ENCODE measurements around the gene S1PR1.
"Not testable (repeated sequence)": the region's sequence is repeated elsewhere in the genome, so short reads cannot be mapped to it uniquely, and the experiment has no call there.

S1PR1 gene

DNA sequence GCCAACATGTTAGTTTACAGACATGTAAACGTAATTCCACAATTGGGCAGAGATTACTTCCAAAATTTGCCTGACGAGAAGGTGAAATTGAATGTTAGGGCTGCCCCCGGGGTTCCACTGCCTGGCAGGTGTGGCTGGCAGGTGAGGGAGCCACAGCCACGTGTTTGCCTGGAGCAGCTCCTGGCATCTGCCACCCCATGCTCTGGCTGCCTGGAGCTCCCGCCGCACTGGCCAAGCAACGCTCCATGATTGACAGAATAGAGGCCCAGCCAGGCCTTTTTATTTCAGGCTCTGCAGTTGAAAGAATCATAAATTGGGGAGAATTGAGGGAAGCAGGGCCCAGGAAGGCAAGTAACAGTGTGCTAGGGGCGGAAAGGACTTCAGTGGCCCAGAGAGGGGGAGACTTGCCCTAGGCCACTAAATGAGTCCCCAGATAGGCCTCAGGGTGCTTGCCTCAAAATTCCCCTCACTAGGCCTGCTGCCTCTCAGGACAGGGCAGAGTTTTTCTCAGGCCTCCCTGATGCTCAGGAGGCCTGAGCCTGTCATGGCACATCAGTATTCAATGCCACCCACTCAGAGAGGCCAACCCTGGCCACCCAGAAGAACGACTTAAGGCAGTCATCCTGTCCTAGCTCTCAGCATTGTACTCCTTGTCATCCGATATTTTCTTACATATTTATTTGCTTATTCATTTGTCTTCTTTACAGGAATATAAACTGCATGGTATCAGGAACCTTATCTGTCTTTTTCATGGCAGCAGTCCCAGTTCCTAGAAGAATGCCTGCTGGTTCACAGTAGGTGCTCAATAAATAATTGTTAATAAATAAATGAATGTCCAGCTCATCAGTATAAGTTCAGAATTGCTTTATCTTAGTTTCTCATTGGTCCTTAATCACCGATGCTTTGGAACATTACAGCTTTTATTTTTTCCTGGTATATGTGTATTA lies 16.6 kb upstream of the S1PR1 start:
- DNase-seq (ENCODE audit: low read depth), result no peak

DNA sequence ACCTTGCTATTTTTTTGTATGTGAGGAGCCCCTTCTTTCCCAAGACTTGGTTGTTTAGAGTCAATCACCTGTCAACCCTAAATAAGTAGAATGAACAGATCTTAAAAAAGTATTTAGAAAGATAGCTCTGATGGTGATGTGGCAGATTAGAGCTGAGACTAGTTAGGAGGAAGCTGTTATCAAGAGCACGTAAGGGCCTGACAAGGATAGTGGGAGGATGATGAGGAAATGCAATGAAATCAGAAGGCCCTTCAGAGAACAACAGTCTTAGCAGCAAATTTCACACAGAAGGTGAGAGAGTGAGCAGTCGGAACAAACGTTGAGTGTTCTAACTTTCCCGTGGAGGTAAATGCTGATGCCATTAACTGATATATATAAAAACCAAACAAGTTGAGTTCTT lies 15.9 kb upstream of the S1PR1 start:
- DNase-seq (ENCODE audit: low read depth), result no peak

DNA sequence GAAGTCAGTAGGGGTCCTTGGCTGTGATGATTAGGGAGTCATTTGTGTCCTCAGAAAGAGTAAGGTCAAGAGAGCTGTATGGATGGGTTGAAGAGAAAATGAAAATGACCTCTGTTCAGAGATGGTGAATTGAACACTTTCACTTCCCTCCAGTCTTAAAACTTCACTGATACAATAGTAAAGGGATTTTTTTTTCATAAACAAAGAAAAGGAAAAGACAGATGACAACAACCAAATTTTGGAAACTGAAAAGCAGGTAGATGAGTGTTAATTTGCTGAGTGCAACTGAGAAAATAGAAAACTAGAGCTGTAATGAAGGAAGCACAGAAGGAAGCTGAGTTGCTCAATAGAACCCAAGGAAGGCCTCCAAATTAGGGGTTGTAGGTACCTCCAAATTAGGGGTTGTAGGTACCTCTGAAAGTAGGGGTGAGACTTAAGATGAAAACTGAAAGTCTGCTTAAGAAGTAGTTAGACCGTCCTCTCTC lies 14.8 kb upstream of the S1PR1 start:
- no peak for DNase-seq (ENCODE audit: low read depth)

DNA sequence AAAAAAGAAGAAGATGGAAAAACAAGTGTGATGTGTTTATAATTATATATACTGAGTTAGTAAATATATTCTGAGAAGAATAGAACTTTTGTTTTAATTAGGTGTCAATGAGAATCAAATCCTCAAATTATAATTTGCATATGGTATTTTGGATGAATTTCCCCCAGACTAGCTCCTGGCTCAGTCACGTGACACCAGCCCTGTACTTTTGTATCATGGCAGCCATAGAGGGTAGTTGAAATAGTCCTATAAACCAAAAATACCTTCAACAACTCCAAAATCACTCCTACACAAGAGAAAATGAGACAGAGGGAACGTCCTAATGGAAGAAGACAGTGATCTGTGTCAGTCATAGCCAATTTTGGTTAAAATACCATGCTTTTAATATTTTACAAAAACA lies 9.0 kb upstream of the S1PR1 start:
- DNase-seq (ENCODE audit: low read depth), result no peak

DNA sequence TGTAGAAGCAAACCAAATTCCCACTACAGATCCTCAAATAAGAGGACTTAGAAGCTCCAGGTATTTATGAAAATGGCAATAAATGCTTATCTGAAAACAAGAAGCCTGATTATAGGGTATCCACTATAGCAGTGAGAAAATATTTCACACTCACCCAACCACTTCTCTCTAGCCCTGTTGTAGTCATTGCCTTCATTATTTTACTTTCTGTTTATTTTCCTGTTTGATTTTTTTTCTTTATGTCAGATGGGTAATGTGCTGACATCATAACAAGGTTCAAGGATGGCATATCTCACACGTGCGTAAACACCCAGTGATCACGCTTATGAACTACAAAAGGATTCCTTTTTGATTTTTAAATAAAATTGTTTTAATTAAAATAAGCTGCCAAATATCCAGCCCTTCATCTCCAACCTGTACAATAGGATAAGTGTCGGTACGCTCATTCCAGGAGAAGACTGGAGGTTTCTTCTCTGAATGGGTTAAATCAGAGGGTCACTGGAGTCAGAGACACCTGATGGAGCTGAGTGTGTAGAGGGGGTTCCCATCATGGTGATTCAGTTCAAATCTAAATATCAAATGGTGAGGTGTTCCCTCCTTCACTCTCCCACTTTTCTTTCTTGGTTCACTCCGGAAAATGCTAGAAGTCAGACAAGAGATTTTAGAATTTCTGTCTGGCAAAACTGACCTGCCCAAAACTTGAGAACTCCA lies 8.2 kb upstream of the S1PR1 start:
- no peak for DNase-seq (ENCODE audit: low read depth)

DNA sequence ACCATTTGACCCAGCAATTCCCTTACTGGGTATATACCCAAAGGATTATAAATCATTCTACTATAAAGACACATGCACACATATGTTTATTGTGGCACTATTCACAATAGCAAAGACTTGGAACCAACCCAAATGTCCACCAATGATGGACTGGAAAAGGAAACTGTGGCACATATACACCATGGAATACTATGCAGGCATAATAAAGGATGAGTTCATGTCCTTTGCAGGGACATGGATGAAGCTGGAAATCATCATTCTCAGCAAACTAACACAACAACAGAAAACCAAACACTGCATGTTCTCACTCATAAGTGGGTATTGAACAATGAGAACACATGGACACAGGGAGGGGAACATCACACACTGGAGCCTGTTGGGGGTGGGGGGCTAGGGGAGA lies 4.6 kb upstream of the S1PR1 start:
- DNase-seq (ENCODE audit: low read depth), result not testable (repeated sequence)

DNA sequence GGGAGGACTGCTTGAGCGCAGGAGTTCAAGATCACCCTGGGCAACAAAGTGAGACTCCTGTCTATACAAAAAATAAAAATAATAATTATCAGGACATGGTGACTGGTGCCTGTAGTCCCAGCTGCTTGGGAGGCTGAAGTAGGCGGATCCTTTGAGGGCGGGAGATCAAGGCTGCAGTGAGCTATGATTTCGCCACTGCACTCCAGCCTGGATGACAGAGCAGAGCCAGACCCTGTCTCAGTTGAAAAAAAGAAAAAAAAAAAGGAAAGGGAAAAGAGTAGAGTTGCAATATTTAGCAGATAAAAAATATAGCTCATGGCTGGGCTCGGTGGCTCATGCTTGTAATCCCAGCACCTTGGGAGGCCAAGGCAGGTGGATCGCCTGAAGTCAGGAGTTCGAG lies 3.3 kb upstream of the S1PR1 start:
- no peak for DNase-seq (ENCODE audit: low read depth)

DNA sequence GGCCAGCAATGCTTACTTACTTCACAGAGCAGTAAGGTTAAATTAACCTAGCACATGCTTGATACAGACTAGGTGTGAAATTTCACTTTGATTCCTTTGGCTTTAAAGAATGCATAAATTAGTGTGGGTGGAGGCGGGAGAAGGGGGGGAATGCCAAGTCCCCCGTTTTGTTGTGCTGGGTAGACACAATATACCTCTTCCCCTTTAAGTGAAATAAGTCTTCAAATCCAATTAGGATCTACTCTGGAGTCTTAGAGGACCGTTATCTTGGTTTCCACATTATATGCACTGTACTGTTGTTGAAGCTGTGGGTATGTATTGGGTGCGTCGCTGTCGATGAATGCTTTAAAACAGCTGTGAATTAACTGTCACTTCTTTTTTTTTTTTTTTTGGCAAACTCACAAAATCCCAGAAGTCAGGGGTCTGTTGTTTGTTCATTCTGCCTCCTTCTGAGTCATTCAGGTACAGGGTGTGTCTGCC lies 1.6 kb upstream of the S1PR1 start:
- no peak for DNase-seq (ENCODE audit: low read depth)

DNA sequence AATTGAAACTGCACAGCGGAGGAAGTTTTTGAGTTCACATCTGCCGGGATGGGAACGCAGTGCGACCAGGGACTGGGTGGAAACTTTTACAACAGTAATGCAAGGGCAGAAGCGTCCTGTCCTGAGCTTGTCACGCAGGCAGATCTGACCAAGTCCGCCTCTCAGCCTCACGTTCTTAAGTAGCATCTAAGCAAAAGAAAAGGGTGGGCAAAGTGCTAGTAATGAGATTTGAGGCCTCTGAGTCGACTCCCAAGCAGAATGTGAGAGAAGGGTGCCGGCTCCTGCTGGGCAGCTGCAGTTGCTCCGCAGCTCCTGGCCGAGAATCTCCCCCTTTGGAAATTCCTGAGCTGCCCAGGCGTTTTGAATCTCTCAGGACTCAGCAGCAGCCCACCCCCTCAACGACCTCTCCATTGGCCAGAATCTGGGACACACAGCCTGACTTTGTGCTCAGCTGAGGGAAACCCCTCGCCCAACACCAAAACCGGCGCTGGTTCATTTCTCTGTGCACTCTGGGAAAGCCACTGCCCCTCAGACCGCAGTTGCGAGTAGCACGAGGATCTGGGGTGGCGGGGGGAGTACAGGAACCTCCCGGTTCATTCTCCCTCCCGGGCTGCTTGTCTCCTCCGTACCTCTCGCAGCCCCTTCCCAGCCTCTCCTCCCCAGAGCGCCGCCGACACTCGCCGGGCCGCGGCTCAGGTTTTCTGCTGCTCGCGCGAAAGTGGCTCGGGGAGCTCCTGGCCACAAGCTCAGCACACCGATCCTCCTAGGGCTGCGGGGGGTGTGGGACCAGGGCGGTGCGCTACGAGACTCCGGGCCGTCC lies 913 bp upstream of the S1PR1 start:
- DNase-seq (ENCODE audit: low read depth), result peak; percentile 45

DNA sequence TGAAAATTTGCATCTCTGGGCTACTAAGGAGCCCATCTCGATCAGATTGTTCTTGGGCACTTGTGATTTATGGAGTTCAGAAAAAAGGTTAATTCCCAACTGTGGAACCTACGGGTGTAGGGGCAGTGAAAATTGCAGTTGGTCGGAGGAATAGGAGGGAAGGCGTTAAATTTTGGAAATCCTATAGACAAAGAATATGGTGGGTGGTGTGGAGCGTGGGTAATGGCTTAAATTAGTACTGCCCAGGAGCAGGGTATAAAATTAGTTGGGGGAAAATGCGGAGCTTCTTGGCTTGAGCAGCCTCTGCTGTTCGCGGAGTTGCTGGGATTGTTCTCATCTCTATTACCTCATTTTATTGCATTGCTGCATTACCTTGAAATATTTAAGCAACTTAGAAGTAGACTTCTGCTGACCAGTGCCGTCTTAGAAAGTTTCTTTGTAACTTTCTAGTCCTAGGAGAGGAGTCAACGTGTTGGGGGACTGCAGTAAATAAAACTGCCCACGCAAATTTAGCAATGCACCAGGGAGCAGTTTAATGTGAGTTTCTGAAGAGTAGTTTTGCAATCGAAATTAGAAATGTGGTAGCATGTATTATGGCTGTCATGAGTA lies 514 bp downstream of the S1PR1 start:
- DNase-seq (ENCODE audit: low read depth), result no peak

DNA sequence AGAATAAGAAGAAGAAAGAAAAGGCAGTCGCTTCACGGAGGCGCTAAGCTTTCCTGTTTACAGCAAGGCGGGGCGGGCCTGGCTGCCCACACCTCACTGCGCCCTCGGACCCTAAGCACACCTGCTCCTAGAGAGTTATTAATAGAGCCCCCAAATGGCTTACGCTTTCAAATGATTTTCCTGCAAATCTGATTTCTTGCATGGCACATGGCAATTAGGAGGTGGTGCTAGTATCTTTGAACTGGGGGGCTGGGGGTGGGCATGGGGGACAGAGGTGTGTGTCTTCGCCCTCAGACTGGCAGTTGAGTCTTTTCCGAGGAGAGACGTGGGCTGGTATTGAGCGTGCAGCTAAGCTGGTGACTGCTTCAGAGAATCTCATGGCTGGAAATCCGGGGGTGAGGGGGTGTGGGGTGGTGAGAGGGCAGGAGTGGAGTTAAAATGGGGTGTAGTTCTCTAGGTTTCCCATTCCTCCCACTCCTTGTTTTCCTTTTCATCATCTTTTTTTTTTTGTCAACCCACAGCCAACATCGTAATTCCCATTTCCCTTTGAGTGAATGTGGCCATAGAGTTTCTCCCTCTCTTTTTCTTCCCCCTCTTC lies 1.3 kb downstream of the S1PR1 start:
- DNase-seq (ENCODE audit: low read depth), result peak; percentile 22

DNA sequence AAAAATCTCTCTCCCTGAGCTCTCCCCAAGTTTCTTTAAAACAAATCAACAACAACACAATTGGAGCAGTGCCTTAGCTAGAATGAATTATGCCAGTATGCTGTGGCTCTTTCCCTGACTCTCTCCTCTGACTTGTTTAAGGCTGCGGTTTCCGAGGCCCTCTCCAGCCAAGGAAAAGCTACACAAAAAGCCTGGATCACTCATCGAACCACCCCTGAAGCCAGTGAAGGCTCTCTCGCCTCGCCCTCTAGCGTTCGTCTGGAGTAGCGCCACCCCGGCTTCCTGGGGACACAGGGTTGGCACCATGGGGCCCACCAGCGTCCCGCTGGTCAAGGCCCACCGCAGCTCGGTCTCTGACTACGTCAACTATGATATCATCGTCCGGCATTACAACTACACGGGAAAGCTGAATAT lies 1.9 kb downstream of the S1PR1 start:
- peak; percentile 78 for DNase-seq (ENCODE audit: low read depth)

DNA sequence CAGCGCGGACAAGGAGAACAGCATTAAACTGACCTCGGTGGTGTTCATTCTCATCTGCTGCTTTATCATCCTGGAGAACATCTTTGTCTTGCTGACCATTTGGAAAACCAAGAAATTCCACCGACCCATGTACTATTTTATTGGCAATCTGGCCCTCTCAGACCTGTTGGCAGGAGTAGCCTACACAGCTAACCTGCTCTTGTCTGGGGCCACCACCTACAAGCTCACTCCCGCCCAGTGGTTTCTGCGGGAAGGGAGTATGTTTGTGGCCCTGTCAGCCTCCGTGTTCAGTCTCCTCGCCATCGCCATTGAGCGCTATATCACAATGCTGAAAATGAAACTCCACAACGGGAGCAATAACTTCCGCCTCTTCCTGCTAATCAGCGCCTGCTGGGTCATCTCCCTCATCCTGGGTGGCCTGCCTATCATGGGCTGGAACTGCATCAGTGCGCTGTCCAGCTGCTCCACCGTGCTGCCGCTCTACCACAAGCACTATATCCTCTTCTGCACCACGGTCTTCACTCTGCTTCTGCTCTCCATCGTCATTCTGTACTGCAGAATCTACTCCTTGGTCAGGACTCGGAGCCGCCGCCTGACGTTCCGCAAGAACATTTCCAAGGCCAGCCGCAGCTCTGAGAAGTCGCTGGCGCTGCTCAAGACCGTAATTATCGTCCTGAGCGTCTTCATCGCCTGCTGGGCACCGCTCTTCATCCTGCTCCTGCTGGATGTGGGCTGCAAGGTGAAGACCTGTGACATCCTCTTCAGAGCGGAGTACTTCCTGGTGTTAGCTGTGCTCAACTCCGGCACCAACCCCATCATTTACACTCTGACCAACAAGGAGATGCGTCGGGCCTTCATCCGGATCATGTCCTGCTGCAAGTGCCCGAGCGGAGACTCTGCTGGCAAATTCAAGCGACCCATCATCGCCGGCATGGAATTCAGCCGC lies 2.5 kb downstream of the S1PR1 start:
- DNase-seq (ENCODE audit: low read depth), result peak; percentile 42

DNA sequence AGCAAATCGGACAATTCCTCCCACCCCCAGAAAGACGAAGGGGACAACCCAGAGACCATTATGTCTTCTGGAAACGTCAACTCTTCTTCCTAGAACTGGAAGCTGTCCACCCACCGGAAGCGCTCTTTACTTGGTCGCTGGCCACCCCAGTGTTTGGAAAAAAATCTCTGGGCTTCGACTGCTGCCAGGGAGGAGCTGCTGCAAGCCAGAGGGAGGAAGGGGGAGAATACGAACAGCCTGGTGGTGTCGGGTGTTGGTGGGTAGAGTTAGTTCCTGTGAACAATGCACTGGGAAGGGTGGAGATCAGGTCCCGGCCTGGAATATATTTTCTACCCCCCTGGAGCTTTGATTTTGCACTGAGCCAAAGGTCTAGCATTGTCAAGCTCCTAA lies 3.2 kb downstream of the S1PR1 start:
- no peak for DNase-seq (ENCODE audit: low read depth)

DNA sequence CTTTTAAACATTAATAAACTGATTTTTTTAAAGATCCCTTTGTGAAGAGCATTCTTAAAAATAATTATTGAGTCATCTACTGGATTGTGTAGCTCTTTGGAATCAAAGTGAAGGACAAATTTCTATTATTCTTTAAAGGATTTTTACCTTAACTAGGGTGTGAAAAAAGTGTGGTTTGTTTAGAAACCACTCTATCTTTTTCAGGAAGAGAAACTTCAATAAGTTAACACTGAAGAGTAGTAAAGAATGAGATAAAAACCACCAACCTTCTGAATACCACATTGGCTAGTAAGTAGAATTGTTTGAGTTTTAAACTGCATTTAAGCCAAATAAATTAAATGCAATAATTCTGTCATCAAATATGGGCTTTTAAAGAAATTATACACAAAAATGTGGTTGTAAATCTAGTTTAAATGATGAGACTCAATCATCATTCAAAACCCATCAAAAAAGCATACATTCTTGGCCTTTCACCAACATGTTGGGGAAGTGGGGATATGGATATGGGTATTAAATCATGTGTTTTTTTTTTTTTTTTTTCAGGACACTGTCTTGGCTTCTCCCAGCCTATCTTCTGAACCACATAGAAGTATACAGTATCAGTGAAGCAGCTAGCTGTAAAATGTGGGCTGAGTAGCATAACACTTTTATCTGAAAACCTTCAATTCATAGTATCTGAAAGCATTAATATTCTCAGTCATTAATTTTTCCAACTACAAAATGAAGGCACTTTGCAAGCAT lies 4.8 kb downstream of the S1PR1 start:
- DNase-seq (ENCODE audit: low read depth), result no peak

DNA sequence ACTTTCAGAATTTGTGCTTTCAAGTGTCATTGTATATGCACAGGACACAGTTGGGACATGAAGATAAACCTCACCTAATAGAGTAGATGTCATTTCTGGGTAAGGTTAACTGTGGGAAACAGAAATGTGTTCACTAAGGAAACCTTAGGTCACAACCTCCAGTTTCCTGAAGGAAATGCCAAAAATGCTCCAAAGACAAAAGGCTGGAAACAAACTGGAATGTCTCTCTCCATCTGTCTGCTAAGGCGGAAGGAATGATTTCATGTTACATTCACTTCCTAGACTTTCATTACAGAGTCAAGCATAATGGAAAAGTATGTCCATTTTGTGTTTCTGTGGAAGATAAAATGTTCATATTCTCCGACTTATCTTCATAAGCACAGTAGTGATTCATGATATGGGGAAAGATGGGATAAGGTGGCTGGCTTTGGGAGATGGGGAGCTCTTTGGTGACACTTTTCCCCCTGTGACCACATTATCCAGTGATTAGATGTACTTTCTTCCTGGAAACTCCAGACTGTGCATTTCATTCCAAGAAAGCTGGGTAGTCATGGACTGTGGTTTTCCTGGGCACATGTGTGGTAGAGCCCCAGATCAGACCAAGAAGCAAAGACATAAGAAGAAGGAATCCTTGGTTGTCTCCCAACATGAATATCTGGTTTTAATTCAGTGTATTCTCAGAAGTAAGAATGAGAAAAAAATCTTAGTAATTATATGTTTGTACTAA lies 5.7 kb downstream of the S1PR1 start:
- DNase-seq (ENCODE audit: low read depth), result no peak

DNA sequence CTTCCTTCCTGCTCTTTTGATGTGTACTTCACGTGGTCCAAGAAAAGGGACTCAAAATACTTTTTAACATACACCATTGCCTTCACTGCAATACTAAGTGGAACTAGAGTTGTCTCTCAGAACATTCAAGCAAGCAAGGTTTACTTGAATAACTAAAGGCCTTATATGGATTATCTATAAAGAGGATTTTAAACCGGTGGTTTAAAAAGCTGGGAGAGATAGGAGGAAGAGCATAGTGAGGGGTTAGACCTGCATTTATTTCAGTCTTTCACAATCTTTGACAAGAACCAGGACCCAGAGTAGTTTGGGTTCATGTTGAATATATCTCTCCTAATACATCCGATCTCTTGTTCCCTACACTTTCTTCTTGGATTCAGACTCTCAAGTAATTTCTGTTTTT lies 6.9 kb downstream of the S1PR1 start:
- DNase-seq (ENCODE audit: low read depth), result no peak

DNA sequence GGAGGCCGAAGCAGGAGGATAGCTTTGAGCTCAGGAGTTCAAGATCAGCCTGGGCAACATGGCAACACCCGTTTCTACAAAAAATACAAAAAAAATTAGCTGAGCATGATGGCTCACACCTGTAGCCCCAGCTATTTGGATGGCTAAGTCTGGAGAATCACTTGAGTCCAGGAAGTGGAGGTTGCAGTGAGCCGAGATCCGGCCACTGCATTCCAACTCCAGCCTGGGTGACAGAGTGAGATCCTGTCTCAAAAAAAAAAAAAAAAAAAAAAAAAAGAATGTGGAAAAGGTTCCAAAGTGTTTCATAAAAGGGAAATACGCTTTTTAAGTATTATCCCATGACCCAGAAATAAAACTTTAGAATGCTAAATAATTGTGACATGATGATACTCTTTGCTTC lies 8.0 kb downstream of the S1PR1 start:
- DNase-seq (ENCODE audit: low read depth), result no peak
